KOPT-K1 (cell line): Measurements from ENCODE around the gene PIP4K2C.
"Not testable (repeated sequence)": the region's sequence is repeated elsewhere in the genome, so short reads cannot be mapped to it uniquely, and the experiment has no call there.

Experiments used
- H3K27ac ChIP-seq: fragments of 200-600 bp; sonication (generic); 2 replicates; pipeline ENCODE4 v1.5.1; 2016; ENCODE audit warnings: antibody characterized with exemption, mild to moderate bottlenecking, low read depth, low read length; ENCODE audit not compliant: poor library complexity, severe bottlenecking
- H3K36me3 ChIP-seq: fragments of 200-600 bp; sonication (generic); 2 replicates; pipeline ENCODE4 v1.5.1; 2017; ENCODE audit warnings: antibody characterized with exemption, mild to moderate bottlenecking, low read length, moderate library complexity; ENCODE audit not compliant: insufficient read depth
- H3K9me3 ChIP-seq: fragments of 200-600 bp; sonication (generic); 2 replicates; pipeline ENCODE4 v1.5.1; 2017; ENCODE audit warnings: antibody characterized with exemption, low read length, mild to moderate bottlenecking; ENCODE audit not compliant: insufficient read depth, poor library complexity, severe bottlenecking

The PIP4K2C gene

GRCh38 chr12:57616383-57617101, 25.6 kb downstream of the PIP4K2C start:
- no peaks in the 10 kb centered on the region for H3K9me3 ChIP-seq
- no peak overlapping the region for H3K27ac ChIP-seq
- no peaks in the 10 kb centered on the region for H3K36me3 ChIP-seq

GRCh38 chr12:57617942-57618341, 26.9 kb downstream of the PIP4K2C start:
- Histone ChIP-seq H3K27ac (no peak overlapping the region), H3K36me3 (no peaks in the 10 kb centered on the region)

GRCh38 chr12:57618431-57618830, 27.4 kb downstream of the PIP4K2C start:
- not testable (repeated sequence) for H3K36me3 ChIP-seq, H3K9me3 ChIP-seq, H3K27ac ChIP-seq

More at GRCh38 chr12:57617942-57618341, 26.9 kb downstream of the PIP4K2C start:
- no peaks in the 10 kb centered on the region for H3K9me3 ChIP-seq

- H3K27ac ChIP-seq: no peak overlapping the region
- H3K9me3 ChIP-seq: no peaks in the 10 kb centered on the region
- H3K36me3 ChIP-seq: no peaks in the 10 kb centered on the region
Measured at GRCh38 chr12:57618966-57619433, 28.0 kb downstream of the PIP4K2C start.

- no peak overlapping the region for H3K27ac ChIP-seq
- no peaks in the 10 kb centered on the region for H3K36me3 ChIP-seq
- no peaks in the 10 kb centered on the region for H3K9me3 ChIP-seq
Measured at GRCh38 chr12:57619434-57620244, 28.6 kb downstream of the PIP4K2C start.

GRCh38 chr12:57620245-57620935, 29.4 kb downstream of the PIP4K2C start:
- no peak overlapping the region for H3K27ac ChIP-seq
- no peaks in the 10 kb centered on the region for H3K36me3 ChIP-seq
- no peaks in the 10 kb centered on the region for H3K9me3 ChIP-seq

GRCh38 chr12:57620936-57621496, 30.0 kb downstream of the PIP4K2C start:
- H3K9me3 ChIP-seq: no peaks in the 10 kb centered on the region
- no peak overlapping the region for H3K27ac ChIP-seq

GRCh38 chr12:57621497-57622292, 30.7 kb downstream of the PIP4K2C start:
- H3K27ac ChIP-seq: no peak overlapping the region

More at GRCh38 chr12:57620936-57621496, 30.0 kb downstream of the PIP4K2C start:
- no peaks in the 10 kb centered on the region for H3K36me3 ChIP-seq

GRCh38 chr12:57622293-57623245, 31.6 kb downstream of the PIP4K2C start:
- Histone ChIP-seq H3K36me3 (no peaks in the 10 kb centered on the region), H3K9me3 (no peaks in the 10 kb centered on the region), H3K27ac (no peak overlapping the region)

More at GRCh38 chr12:57621497-57622292, 30.7 kb downstream of the PIP4K2C start:
- Histone ChIP-seq H3K36me3 (no peaks in the 10 kb centered on the region), H3K9me3 (no peaks in the 10 kb centered on the region)

GRCh38 chr12:57623385-57623784, 32.4 kb downstream of the PIP4K2C start:
- Histone ChIP-seq H3K36me3 (no peaks in the 10 kb centered on the region), H3K9me3 (no peaks in the 10 kb centered on the region), H3K27ac (no peak overlapping the region)

GRCh38 chr12:57623811-57624390, 32.9 kb downstream of the PIP4K2C start:
- no peak overlapping the region for H3K27ac ChIP-seq
- H3K36me3 ChIP-seq: no peaks in the 10 kb centered on the region
- no peaks in the 10 kb centered on the region for H3K9me3 ChIP-seq

GRCh38 chr12:57624441-57625220, 33.6 kb downstream of the PIP4K2C start:
- Histone ChIP-seq H3K36me3 (no peaks in the 10 kb centered on the region), H3K9me3 (no peaks in the 10 kb centered on the region), H3K27ac (no peak overlapping the region)
